ENCODE data around the gene AMBRA1.

AMBRA1 gene

GRCh38 chr11:46472662-46472994 lies 121.2 kb downstream of the AMBRA1 start:
- no peak for DNase-seq (ENCODE audit: low spot score)

- DNase-seq (ENCODE audit: low spot score) = no peak
Observed at GRCh38 chr11:46471943-46472661, 121.7 kb downstream of the AMBRA1 start.

- DNase-seq (ENCODE audit: low spot score) = no peak
Observed at GRCh38 chr11:46469926-46470325, 123.9 kb downstream of the AMBRA1 start.

- DNase-seq (ENCODE audit: low spot score) = no peak
Observed at GRCh38 chr11:46465683-46466082, 128.1 kb downstream of the AMBRA1 start.

- DNase-seq (ENCODE audit: low spot score) = no peak
Observed at GRCh38 chr11:46463701-46464421, 130.0 kb downstream of the AMBRA1 start.

GRCh38 chr11:46461461-46461927 lies 132.3 kb downstream of the AMBRA1 start:
- no peak for DNase-seq (ENCODE audit: low spot score)

- DNase-seq (ENCODE audit: low spot score) = no peak
Observed at GRCh38 chr11:46458491-46458890, 135.3 kb downstream of the AMBRA1 start.

- no peak for DNase-seq (ENCODE audit: low spot score)
Observed at GRCh38 chr11:46457659-46458424, 136.0 kb downstream of the AMBRA1 start.

- DNase-seq (ENCODE audit: low spot score) = no peak
Observed at GRCh38 chr11:46457021-46457420, 136.8 kb downstream of the AMBRA1 start.

GRCh38 chr11:46456269-46457001 lies 137.4 kb downstream of the AMBRA1 start:
- DNase-seq (ENCODE audit: low spot score) = no peak

- no peak for DNase-seq (ENCODE audit: low spot score)
Observed at GRCh38 chr11:46455834-46456233, 138.0 kb downstream of the AMBRA1 start.

- no peak for DNase-seq (ENCODE audit: low spot score)
Observed at GRCh38 chr11:46452918-46453517, 140.8 kb downstream of the AMBRA1 start.

GRCh38 chr11:46451759-46452158 lies 142.1 kb downstream of the AMBRA1 start:
- DNase-seq (ENCODE audit: low spot score) = no peak

- no peak for DNase-seq (ENCODE audit: low spot score)
Observed at GRCh38 chr11:46450846-46451477, 142.9 kb downstream of the AMBRA1 start.

GRCh38 chr11:46447544-46447943 lies 146.3 kb downstream of the AMBRA1 start:
- DNase-seq (ENCODE audit: low spot score) = no peak

GRCh38 chr11:46445920-46446771 lies 147.7 kb downstream of the AMBRA1 start:
- no peak for DNase-seq (ENCODE audit: low spot score)

GRCh38 chr11:46445192-46445919 lies 148.5 kb downstream of the AMBRA1 start:
- DNase-seq (ENCODE audit: low spot score) = no peak

- DNase-seq (ENCODE audit: low spot score) = no peak
Observed at GRCh38 chr11:46444305-46444704, 149.5 kb downstream of the AMBRA1 start.

GRCh38 chr11:46438211-46438610 lies 155.6 kb downstream of the AMBRA1 start:
- DNase-seq (ENCODE audit: low spot score) = no peak
